NCI-H446 treated with DMSO at 0.1 percent for 48 hours (cell line): ENCODE measurements around the gene BST1.

Experiments
- DNase-seq: peaks from one replicate; lab custom pipeline; 2025; lab: John Stamatoyannopoulos, UW

Gene BST1

DNA sequence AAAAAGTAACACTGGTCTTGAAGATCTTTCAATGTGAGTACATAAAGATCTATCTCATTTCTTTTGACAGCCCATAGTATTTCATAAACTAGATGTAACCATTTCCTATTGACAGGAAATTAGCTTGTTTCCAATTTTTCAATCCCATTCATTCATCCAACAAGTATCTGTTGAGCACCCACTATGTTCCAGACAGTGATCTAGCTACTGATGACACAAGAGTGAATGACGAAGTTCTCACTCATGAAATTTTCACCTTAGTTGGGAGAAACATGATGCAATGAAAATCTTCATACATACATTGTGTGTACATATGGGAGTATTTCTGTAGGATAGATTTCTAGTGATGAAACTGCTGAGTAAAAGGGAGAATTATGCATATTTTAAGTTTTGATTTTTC is 76.9 kb downstream of the BST1 start:
- DNase-seq, result no peak

DNA sequence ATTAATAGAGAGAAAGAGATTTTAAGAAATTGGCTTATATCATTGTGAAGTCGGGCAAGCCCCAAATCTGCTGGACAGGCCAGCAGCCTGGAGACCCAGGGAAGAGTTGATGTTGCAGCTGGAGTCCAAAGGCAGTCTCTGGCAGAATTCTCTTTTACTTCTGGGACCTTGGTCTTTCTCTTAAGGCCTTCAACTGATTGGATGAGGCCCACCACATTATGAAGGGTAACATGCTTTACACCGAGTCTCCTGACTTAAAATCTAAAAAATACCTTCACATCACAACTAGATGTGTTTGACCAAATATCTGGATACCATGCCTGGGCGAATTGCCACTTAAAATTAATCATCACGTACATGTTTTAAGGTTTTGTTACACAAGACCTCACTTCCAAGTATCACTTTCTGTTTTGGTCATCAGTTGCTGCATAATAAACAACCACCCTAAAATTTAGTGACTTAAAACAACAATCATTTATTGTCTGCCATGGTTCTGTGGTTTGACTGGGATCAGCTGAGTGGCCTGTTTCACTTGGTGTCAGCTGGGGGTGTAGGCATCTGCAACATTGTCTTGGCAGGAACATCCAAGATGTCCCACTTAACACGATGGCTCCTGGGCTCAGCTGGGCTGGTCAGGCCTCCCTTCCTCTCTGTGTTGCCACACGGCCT is 78.7 kb downstream of the BST1 start:
- no peak for DNase-seq
